H9 (cell line): ENCODE data around the gene KIAA1328. TPM values are rescaled to one million over a fixed set of nuclear protein-coding genes. Genes with fewer than 3 reads are reported as not detected.

Experiments used
- DNase-seq: peaks from one replicate; pipeline ENCODE4 v3.0.0-alpha.2; 2017
- H2AFZ ChIP-seq: one replicate; pipeline ENCODE4 v1.6.1; 2013; ENCODE audit warnings: mild to moderate bottlenecking, low read length, control low read depth, moderate library complexity
- H2AK5ac ChIP-seq: 2 replicates; pipeline ENCODE4 v1.6.1; 2013; ENCODE audit warnings: low read length, control low read depth, mixed read lengths; ENCODE audit not compliant: insufficient read length
- H2BK120ac ChIP-seq: one replicate; pipeline ENCODE4 v1.6.1; 2013; ENCODE audit warnings: low read depth, mild to moderate bottlenecking, low read length, control low read depth, inconsistent platforms; ENCODE audit not compliant: poor library complexity, severe bottlenecking
- H2BK12ac ChIP-seq: 2 replicates; pipeline ENCODE4 v1.6.1; 2013; ENCODE audit warnings: low read length, control low read depth, mixed read lengths, low read depth; ENCODE audit not compliant: insufficient read length
- H2BK15ac ChIP-seq: 2 replicates; pipeline ENCODE4 v1.6.1; 2013; ENCODE audit warnings: low read depth, low read length, control low read depth
- H2BK20ac ChIP-seq: one replicate; pipeline ENCODE4 v1.6.1; 2013; ENCODE audit warnings: low read depth, mild to moderate bottlenecking, low read length, control low read depth, inconsistent platforms; ENCODE audit not compliant: poor library complexity, severe bottlenecking
- H2BK5ac ChIP-seq: 2 replicates; pipeline ENCODE4 v1.6.1; 2013; ENCODE audit warnings: low read length, control low read depth, mixed read lengths; ENCODE audit not compliant: insufficient read length
- H3K14ac ChIP-seq: 2 replicates; pipeline ENCODE4 v1.6.1; 2013; ENCODE audit warnings: low read length, control low read depth; ENCODE audit not compliant: insufficient read depth
- H3K18ac ChIP-seq: 2 replicates; pipeline ENCODE4 v1.6.1; 2013; ENCODE audit warnings: low read depth, mild to moderate bottlenecking, mixed read lengths, low read length, control low read depth; ENCODE audit not compliant: insufficient read length
- H3K23ac ChIP-seq: 2 replicates; pipeline ENCODE4 v1.6.1; 2013; ENCODE audit warnings: low read length, control low read depth, mixed read lengths, low read depth; ENCODE audit not compliant: insufficient read length
- H3K23me2 ChIP-seq: 2 replicates; pipeline ENCODE4 v1.6.1; 2013; ENCODE audit warnings: low read depth, mild to moderate bottlenecking, mixed read lengths, low read length, control low read depth; ENCODE audit not compliant: insufficient read length, poor library complexity, severe bottlenecking
- H3K27ac ChIP-seq: 2 replicates; pipeline ENCODE4 v1.5.1; 2013; ENCODE audit warnings: low read length, control low read depth, mixed read lengths, low read depth; ENCODE audit not compliant: insufficient read length
- H3K27me3 ChIP-seq: 2 replicates; pipeline ENCODE4 v1.6.1; 2013; ENCODE audit warnings: low read length, control low read depth, inconsistent platforms; ENCODE audit not compliant: insufficient read depth
- H3K4ac ChIP-seq: 2 replicates; pipeline ENCODE4 v1.6.1; 2013; ENCODE audit warnings: low read depth, mild to moderate bottlenecking, control low read depth, inconsistent platforms, low read length, moderate library complexity
- H3K4me1 ChIP-seq: 2 replicates; pipeline ENCODE4 v1.6.1; 2013; ENCODE audit warnings: low read length, control low read depth, inconsistent platforms; ENCODE audit not compliant: insufficient read depth
- H3K4me2 ChIP-seq: 2 replicates; pipeline ENCODE4 v1.6.1; 2013; ENCODE audit warnings: low read length, control low read depth, mixed read lengths; ENCODE audit not compliant: insufficient read length, insufficient read depth
- H3K56ac ChIP-seq: 2 replicates; pipeline ENCODE4 v1.6.1; 2013; ENCODE audit warnings: low read depth, mild to moderate bottlenecking, mixed read lengths, low read length, control low read depth; ENCODE audit not compliant: insufficient read length
- H3K79me1 ChIP-seq: 2 replicates; pipeline ENCODE4 v1.6.1; 2013; ENCODE audit warnings: low read depth, mild to moderate bottlenecking, moderate library complexity, low read length, control low read depth, inconsistent platforms; ENCODE audit not compliant: insufficient read depth, poor library complexity, severe bottlenecking
- H3K79me2 ChIP-seq: 2 replicates; pipeline ENCODE4 v1.6.1; 2013; ENCODE audit warnings: low read length, control low read depth, inconsistent platforms; ENCODE audit not compliant: insufficient read depth
- H3K9ac ChIP-seq: 2 replicates; pipeline ENCODE4 v1.6.1; 2013; ENCODE audit warnings: low read length, control low read depth, mixed read lengths; ENCODE audit not compliant: insufficient read length; ENCODE audit errors: extremely low read depth
- H3K9me3 ChIP-seq: one replicate; pipeline ENCODE4 v1.6.1; 2013; ENCODE audit warnings: low read depth, low read length, inconsistent platforms; ENCODE audit not compliant: control insufficient read depth
- H3T11ph ChIP-seq: one replicate; pipeline ENCODE4 v1.6.1; 2013; ENCODE audit warnings: mild to moderate bottlenecking, low read length, control low read depth, inconsistent platforms
- H4K20me1 ChIP-seq: one replicate; pipeline ENCODE4 v1.6.1; 2013; ENCODE audit not compliant: control insufficient read depth, insufficient read length, insufficient read depth
- H4K5ac ChIP-seq: 2 replicates; pipeline ENCODE4 v1.6.1; 2013; ENCODE audit warnings: low read depth, mild to moderate bottlenecking, mixed read lengths, low read length, control low read depth; ENCODE audit not compliant: insufficient read length
- H4K8ac ChIP-seq: replicated peaks from 2 replicates; pipeline ENCODE4 v1.6.1; 2013; ENCODE audit warnings: low read length, control low read depth, mixed read lengths, low read depth; ENCODE audit not compliant: insufficient read length
- H4K91ac ChIP-seq: 2 replicates; pipeline ENCODE4 v1.6.1; 2013; ENCODE audit warnings: low read depth, mild to moderate bottlenecking, moderate library complexity, mixed read lengths, low read length, control low read depth; ENCODE audit not compliant: insufficient read length
- H3K27ac Mint-ChIP-seq, 3 experiments: 2 replicates in 2 of 3; 3 replicates in 1 of 3; pipeline ENCODE4 v1.8.0; 2020 to 2021; ENCODE audit warnings: mixed read lengths in 3 of 3, mild to moderate bottlenecking in 1 of 3, moderate library complexity in 1 of 3
- H3K27me3 Mint-ChIP-seq: 2 replicates; pipeline ENCODE4 v1.8.0; 2021; ENCODE audit warnings: low read depth, mild to moderate bottlenecking, moderate library complexity, mixed read lengths
- H3K36me3 Mint-ChIP-seq, 3 experiments: 2 replicates in 2 of 3; 3 replicates in 1 of 3; pipeline ENCODE4 v1.8.0; 2020 to 2021; ENCODE audit warnings: low read depth in 3 of 3, mixed read lengths in 3 of 3; ENCODE audit not compliant: insufficient read depth in 1 of 3
- H3K4me1 Mint-ChIP-seq, 2 experiments: 2 replicates each; pipeline ENCODE4 v1.8.0; 2020; ENCODE audit warnings: mixed read lengths in 2 of 2
- H3K4me3 Mint-ChIP-seq, 2 experiments: 2 replicates in 1 of 2; 3 replicates in 1 of 2; pipeline ENCODE4 v1.8.0; 2020 to 2021; ENCODE audit warnings: mild to moderate bottlenecking in 2 of 2, mixed read lengths in 2 of 2, moderate library complexity in 1 of 2
- H3K9me3 Mint-ChIP-seq, 2 experiments: 2 replicates in 1 of 2; 3 replicates in 1 of 2; pipeline ENCODE4 v1.8.0; 2020; ENCODE audit warnings: mild to moderate bottlenecking in 2 of 2, mixed read lengths in 2 of 2, moderate library complexity in 1 of 2
- CTCF ChIP-seq: fragments of 200-600 bp; sonication (generic); conservative IDR thresholded peaks from 3 replicates; pipeline ENCODE4 v1.8.0; 2021; ENCODE audit warnings: antibody characterized with exemption, mild to moderate bottlenecking
- WGBS: extraction: QIAGEN DNeasy Blood & Tissue Kit; methylation state at CpG from one replicate; pipeline ENCODE4 v1.1.7; 2013; ENCODE audit warnings: missing lambda C conversion rate, low lambda C conversion rate, mixed read lengths; ENCODE audit not compliant: insufficient read length; ENCODE audit errors: extremely low coverage; 5-methylcytosine and 5-hydroxymethylcytosine counted together
- total RNA-seq: library from RNA; stranded (reverse); gene quantifications from 2 replicates; pipeline ENCODE4 v1.2.1, GENCODE V29; 2021

Gene KIAA1328
- total RNA-seq, 1 experiment from 2014 or later: 4.9 TPM

GRCh38 chr18:37258819-37259218, 429.9 kb downstream of the KIAA1328 start:
- Histone ChIP-seq H3K79me1 (no peaks in the 10 kb centered on the region), H3K9ac (no peak overlapping the region), H3K56ac (no peak overlapping the region), H3K14ac (no peak overlapping the region), H2BK5ac (no peak overlapping the region), H2BK20ac (no peak overlapping the region), H3K4ac (no peak overlapping the region), H4K8ac (no peak overlapping the region), H3K9me3 (no peaks in the 10 kb centered on the region), H3K18ac (no peak overlapping the region), H2BK120ac (no peak overlapping the region), H4K5ac (no peak overlapping the region), H3K4me1 (no peaks in the 10 kb centered on the region), H2AK5ac (no peak overlapping the region), H3K23ac (no peak overlapping the region), H2AFZ (no peak overlapping the region), H3K27me3 (peaks cover 6% of the 10 kb centered on the region), H3K4me2 (no peak overlapping the region), H2BK12ac (no peak overlapping the region), H3K23me2 (no peaks in the 10 kb centered on the region), H3K79me2 (no peaks in the 10 kb centered on the region), H2BK15ac (no peak overlapping the region), H4K20me1 (no peaks in the 10 kb centered on the region), H4K91ac (no peak overlapping the region), H3K27ac (no peak overlapping the region), H3T11ph (no peak overlapping the region)
- Mint-ChIP-seq H3K9me3 (no peaks in the 10 kb centered on the region), H3K4me1 (peaks cover 2 to 10% of the 10 kb centered on the region in 2 experiments; a peak in 3 of 4 replicates), H3K36me3 (no peaks in the 10 kb centered on the region; a peak in 1 of 7 replicates), H3K27me3 (peaks cover 46% of the 10 kb centered on the region), H3K27ac (no peak overlapping the region), H3K4me3 (no peak overlapping the region)
- DNase-seq: no peak
- WGBS: no CpG with 5 or more reads among the region's 11 CpGs
- TF ChIP-seq CTCF: no peak
